Neural crest cell (in vitro differentiated cells): ENCODE data around the gene CNKSR1. TPM values are rescaled to one million over a fixed set of nuclear protein-coding genes. Genes with fewer than 3 reads are reported as not detected.

Experiments used
- DNase-seq: peaks from one replicate; pipeline ENCODE4 v3.0.0; 2021; ENCODE audit warnings: low read depth, mixed read lengths, low spot score
- H3K27ac Mint-ChIP-seq: one replicate; pipeline ENCODE4 v1.8.0; 2021; ENCODE audit warnings: mild to moderate bottlenecking, mixed read lengths; ENCODE audit not compliant: unreplicated experiment
- H3K27me3 Mint-ChIP-seq: 2 replicates; pipeline ENCODE4 v1.8.0; 2021; ENCODE audit warnings: low read depth, mild to moderate bottlenecking, mixed read lengths
- H3K36me3 Mint-ChIP-seq: 2 replicates; pipeline ENCODE4 v1.8.0; 2021; ENCODE audit warnings: low read depth, mild to moderate bottlenecking, mixed read lengths
- H3K4me1 Mint-ChIP-seq: 2 replicates; pipeline ENCODE4 v1.8.0; 2021; ENCODE audit warnings: mixed read lengths
- H3K4me3 Mint-ChIP-seq: one replicate; pipeline ENCODE4 v1.8.0; 2021; ENCODE audit warnings: mild to moderate bottlenecking, mixed read lengths
- H3K9me3 Mint-ChIP-seq: 2 replicates; pipeline ENCODE4 v1.8.0; 2021; ENCODE audit warnings: mixed read lengths
- total RNA-seq: library from RNA; stranded (reverse); gene quantifications from 2 replicates; pipeline ENCODE4 v1.2.1, GENCODE V29; 2021
- TF ChIP-seq, protein P1 (sequence below): fragments of 200-600 bp; sonication (generic); conservative IDR thresholded peaks from 2 replicates; pipeline ENCODE4 v1.5.0; 2021; ENCODE audit warnings: antibody characterized with exemption, mild to moderate bottlenecking

The CNKSR1 gene
- total RNA-seq, 1 donor from 2014 or later: 3.6 TPM

DNA sequence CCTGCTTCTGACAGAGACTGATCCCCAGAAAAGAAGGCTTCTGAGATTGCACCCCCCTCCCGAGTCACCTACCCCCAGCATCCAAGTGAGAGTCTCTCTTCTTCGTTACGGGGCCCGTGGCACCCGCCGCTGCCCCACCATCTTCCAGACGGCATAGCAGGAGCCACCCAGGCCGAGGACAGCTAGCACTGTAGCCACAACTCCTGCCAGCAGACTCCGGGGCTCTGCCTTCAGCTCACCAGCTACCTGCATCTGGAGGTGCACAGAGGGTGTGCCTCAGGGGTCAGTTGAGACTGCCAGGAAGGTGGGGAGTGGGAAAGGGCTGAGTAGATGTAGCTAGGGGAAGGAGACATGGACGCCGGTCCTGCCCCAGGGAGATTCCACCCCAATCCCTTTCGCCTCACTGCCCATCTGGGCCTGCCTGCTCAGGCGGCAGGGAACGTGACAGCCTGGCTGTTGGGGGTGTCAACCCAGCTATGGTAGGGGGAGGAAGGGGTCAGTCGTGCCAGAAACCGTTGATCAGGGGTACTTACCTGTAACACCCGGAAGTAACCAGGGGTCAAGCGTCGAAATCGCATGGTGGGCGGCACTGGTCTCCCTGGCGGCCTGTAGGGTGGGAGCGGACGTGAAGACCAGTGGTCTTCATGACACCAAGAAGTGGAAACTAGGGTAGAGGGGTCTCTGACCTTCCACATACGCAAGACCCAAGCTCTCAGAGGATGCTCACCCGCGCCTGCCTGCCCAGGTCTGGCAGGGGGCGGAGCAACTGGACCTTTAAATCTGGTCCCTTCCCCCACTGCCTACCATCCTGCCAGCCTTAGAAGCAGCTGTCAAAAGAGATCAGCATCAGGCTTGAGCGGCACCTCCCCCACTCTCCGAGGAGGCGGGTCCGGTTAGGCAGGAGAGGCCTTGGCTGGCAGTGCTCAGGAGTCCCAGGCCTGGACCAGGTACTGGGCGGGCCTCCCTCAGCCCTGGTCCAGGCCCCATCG, 5.9 kb upstream of the CNKSR1 start, which contains the start of gene ZNF593OS:
TSS of gene ZNF593OS (minus strand) at position 749 of the 989 bp plus-strand sequence. CDS start at position 578, 171 bp downstream.
- peak within 1 kb of the TSS; percentile 71 for H3K27ac Mint-ChIP-seq
- peak within 1 kb of the TSS; percentile 90 for H3K4me3 Mint-ChIP-seq
- no peak for DNase-seq
- H3K4me1 Mint-ChIP-seq: peaks cover 24% of the 10 kb centered on the region
- TF ChIP-seq, protein P1, sequence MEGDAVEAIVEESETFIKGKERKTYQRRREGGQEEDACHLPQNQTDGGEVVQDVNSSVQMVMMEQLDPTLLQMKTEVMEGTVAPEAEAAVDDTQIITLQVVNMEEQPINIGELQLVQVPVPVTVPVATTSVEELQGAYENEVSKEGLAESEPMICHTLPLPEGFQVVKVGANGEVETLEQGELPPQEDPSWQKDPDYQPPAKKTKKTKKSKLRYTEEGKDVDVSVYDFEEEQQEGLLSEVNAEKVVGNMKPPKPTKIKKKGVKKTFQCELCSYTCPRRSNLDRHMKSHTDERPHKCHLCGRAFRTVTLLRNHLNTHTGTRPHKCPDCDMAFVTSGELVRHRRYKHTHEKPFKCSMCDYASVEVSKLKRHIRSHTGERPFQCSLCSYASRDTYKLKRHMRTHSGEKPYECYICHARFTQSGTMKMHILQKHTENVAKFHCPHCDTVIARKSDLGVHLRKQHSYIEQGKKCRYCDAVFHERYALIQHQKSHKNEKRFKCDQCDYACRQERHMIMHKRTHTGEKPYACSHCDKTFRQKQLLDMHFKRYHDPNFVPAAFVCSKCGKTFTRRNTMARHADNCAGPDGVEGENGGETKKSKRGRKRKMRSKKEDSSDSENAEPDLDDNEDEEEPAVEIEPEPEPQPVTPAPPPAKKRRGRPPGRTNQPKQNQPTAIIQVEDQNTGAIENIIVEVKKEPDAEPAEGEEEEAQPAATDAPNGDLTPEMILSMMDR: no peak
- no peaks in the 10 kb centered on the region for H3K9me3 Mint-ChIP-seq
- no peaks in the 10 kb centered on the region for H3K36me3 Mint-ChIP-seq
- no peaks in the 10 kb centered on the region for H3K27me3 Mint-ChIP-seq

DNA sequence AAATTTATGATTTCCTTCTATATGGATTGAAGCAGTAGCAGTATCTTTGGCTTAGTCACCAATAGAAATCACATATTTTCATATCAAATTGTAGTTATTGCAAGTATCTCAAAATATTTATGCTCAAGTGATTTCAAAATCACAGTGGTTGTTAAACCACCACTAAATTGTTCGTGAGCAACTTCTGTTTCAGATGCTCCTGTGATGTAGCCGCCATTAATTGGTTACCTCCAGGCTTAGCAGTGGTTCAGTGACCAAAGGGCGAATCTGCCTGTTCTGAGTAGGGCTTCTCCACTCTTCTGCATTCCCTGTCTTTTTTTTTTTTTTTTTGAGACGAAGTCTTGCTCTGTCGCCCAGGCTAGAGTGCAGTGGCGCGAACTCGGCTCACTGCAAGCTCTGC, 1.9 kb upstream of the CNKSR1 start:
- no peaks in the 10 kb centered on the region for H3K27me3 Mint-ChIP-seq
- H3K4me1 Mint-ChIP-seq: peaks cover 9% of the 10 kb centered on the region
- no peak for DNase-seq
- H3K4me3 Mint-ChIP-seq: no peak overlapping the region
- H3K36me3 Mint-ChIP-seq: no peaks in the 10 kb centered on the region
- no peaks in the 10 kb centered on the region for H3K9me3 Mint-ChIP-seq
- no peak overlapping the region for H3K27ac Mint-ChIP-seq
- TF ChIP-seq, protein P1: no peak

DNA sequence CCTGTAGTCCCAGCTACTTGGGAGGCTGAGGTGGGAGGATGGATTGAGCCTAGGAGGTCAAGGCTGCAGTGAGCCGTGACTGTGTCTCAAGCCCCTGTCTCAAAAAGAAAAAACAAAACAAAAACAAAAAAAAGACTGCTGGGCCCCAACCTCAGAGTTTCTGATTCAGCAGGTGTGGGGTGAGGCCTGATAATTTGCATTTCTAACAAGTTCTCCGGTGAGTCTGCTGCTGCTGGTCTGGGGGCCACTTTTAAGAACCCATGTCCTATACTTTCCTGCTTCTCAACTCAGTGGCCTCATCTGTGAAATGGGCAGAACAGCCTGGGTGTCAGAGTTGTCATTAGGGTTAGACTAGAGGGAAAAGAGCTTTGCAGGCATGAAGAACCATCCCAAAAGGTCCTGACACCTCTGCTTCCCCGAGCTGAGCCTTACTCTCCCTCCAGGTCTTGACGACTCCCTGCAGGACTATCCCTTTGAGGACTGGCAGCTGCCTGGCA, 2.8 kb downstream of the CNKSR1 start:
- peaks cover 4% of the 10 kb centered on the region for H3K4me1 Mint-ChIP-seq
- H3K36me3 Mint-ChIP-seq: no peaks in the 10 kb centered on the region
- no peaks in the 10 kb centered on the region for H3K9me3 Mint-ChIP-seq
- TF ChIP-seq, protein P1: no peak
- H3K4me3 Mint-ChIP-seq: no peak overlapping the region
- no peak overlapping the region for H3K27ac Mint-ChIP-seq
- no peak for DNase-seq
- H3K27me3 Mint-ChIP-seq: no peaks in the 10 kb centered on the region

DNA sequence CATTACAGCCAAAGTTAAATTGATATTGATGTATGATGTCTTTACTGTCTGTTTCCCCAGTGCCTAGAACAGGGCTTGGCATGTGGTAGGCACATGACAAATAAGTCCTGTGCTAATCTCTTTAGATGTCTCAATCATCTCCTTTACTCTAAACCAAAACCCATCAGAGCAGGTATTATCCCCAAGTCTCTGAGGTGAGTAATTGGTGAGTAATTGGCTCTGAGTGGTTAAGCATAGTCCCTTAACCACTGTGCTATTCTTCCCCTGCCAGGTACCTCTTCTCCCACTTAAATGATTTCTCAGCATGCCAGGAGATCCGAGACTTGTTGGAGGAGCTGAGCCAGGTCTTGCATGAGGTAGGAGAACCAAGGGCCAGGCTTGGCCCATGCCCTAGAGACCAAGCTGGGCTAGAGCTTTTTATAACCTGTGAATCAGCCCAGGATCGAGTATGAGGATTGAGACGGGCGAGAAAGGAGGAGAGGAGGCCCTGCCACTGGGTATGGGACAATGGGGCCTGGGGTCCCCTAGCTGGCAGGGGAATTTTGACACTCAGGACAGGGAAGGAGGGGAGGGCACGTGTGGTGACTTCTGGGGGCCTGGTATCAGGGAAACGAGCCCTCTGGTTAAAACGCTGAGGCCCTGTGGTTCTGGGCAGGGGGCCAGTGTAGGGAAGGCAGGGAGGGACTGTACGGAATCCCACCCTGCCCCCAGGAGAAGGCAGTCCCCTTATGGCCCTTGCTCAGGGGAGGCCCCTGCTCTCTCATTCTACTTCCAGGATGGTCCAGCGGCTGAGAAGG, 4.5 kb downstream of the CNKSR1 start:
- Mint-ChIP-seq H3K4me3 (no peak overlapping the region), H3K27me3 (no peaks in the 10 kb centered on the region), H3K4me1 (peaks cover 4% of the 10 kb centered on the region), H3K36me3 (no peaks in the 10 kb centered on the region), H3K9me3 (no peaks in the 10 kb centered on the region), H3K27ac (no peak overlapping the region)
- no peak for DNase-seq
- TF ChIP-seq, protein P1: no peak

DNA sequence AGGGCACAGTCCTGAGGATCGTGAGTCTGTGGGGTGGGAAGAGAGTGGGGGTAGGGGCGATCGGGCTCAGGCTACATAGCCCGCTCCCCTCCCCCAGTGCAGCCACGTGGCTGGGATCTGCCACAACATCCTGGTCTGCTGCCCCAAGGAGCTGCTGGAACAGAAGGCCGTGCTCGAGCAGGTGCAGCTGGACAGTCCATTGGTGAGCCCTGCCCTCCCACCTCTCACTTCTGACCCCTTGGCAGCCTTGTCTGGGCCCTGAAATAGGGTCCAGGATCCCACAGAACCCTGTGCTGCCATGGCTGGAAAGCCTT, 5.0 kb downstream of the CNKSR1 start:
- TF ChIP-seq, protein P1: no peak
- no peak overlapping the region for H3K4me3 Mint-ChIP-seq
- DNase-seq: no peak
- no peak overlapping the region for H3K27ac Mint-ChIP-seq
- H3K27me3 Mint-ChIP-seq: no peaks in the 10 kb centered on the region
- H3K9me3 Mint-ChIP-seq: no peaks in the 10 kb centered on the region
- peaks cover 4% of the 10 kb centered on the region for H3K4me1 Mint-ChIP-seq
- H3K36me3 Mint-ChIP-seq: no peaks in the 10 kb centered on the region
